GM23338 (cell line): ENCODE results near the gene ERC2. TPM values are rescaled to one million over a fixed set of nuclear protein-coding genes. Genes with fewer than 3 reads are reported as not detected.

ENCODE experiments used
- ATAC-seq: fragments of 200-7000 bp; cut with Tn5 transposase; 3 replicates; pipeline ENCODE4 v1.9.1; 2020
- DNase-seq: peaks from one replicate; pipeline ENCODE4 v3.0.0-alpha.2; 2015; ENCODE audit warnings: low spot score
- H2AFZ ChIP-seq: fragments of 200-600 bp; sonication (generic); 2 replicates; pipeline ENCODE4 v1.8.0; 2016; ENCODE audit warnings: antibody characterized with exemption, mild to moderate bottlenecking, moderate library complexity
- H3F3A ChIP-seq: fragments of 200-600 bp; sonication (generic); replicated peaks from 2 replicates; pipeline ENCODE4 v1.8.0; 2017; ENCODE audit warnings: antibody characterized with exemption, mixed run types, low read depth
- H3K27ac ChIP-seq: fragments of 200-600 bp; sonication (generic); 2 replicates; pipeline ENCODE4 v1.6.1; 2016; ENCODE audit warnings: low read depth
- H3K27me3 ChIP-seq: fragments of 200-600 bp; sonication (generic); 2 replicates; pipeline ENCODE4 v1.8.0; 2016; ENCODE audit warnings: mild to moderate bottlenecking, mixed run types, moderate library complexity; ENCODE audit not compliant: insufficient read depth
- H3K36me3 ChIP-seq: fragments of 200-600 bp; sonication (generic); 2 replicates; pipeline ENCODE4 v1.8.0; 2016; ENCODE audit warnings: mild to moderate bottlenecking; ENCODE audit not compliant: insufficient read depth
- H3K4me1 ChIP-seq: fragments of 200-600 bp; sonication (generic); 2 replicates; pipeline ENCODE4 v1.8.0; 2016; ENCODE audit warnings: mild to moderate bottlenecking, moderate library complexity; ENCODE audit not compliant: insufficient read depth
- H3K4me2 ChIP-seq: fragments of 200-600 bp; sonication (generic); 2 replicates; pipeline ENCODE4 v1.7.1; 2017; ENCODE audit warnings: mixed run types
- H3K4me3 ChIP-seq: fragments of 200-600 bp; sonication (generic); 2 replicates; pipeline ENCODE4 v1.6.1; 2016; ENCODE audit warnings: mixed run types
- H3K79me2 ChIP-seq: fragments of 200-600 bp; sonication (generic); replicated peaks from 2 replicates; pipeline ENCODE4 v1.8.0; 2017; ENCODE audit warnings: mild to moderate bottlenecking; ENCODE audit not compliant: insufficient read depth
- H3K9me2 ChIP-seq: fragments of 200-600 bp; sonication (generic); 2 replicates; pipeline ENCODE4 v1.8.0; 2017; ENCODE audit not compliant: insufficient read depth
- H4K20me1 ChIP-seq: fragments of 200-600 bp; sonication (generic); replicated peaks from 2 replicates; pipeline ENCODE4 v1.8.0; 2017; ENCODE audit warnings: mild to moderate bottlenecking; ENCODE audit not compliant: insufficient read depth
- H3K27ac Mint-ChIP-seq: 2 replicates; pipeline ENCODE4 v1.8.0; 2020; ENCODE audit warnings: inconsistent platforms, mild to moderate bottlenecking, moderate library complexity, mixed read lengths
- H3K27me3 Mint-ChIP-seq: 3 replicates; pipeline ENCODE4 v1.8.0; 2022; ENCODE audit warnings: low read depth, mild to moderate bottlenecking, moderate library complexity, mixed read lengths, inconsistent platforms; ENCODE audit not compliant: insufficient read depth, poor library complexity
- H3K36me3 Mint-ChIP-seq: 3 replicates; pipeline ENCODE4 v1.8.0; 2021; ENCODE audit warnings: low read depth, mild to moderate bottlenecking, inconsistent platforms, moderate library complexity, mixed read lengths
- H3K4me1 Mint-ChIP-seq: 3 replicates; pipeline ENCODE4 v1.8.0; 2020; ENCODE audit warnings: mild to moderate bottlenecking, inconsistent platforms, mixed read lengths
- H3K4me3 Mint-ChIP-seq: 3 replicates; pipeline ENCODE4 v1.8.0; 2021; ENCODE audit warnings: moderate library complexity, mild to moderate bottlenecking, inconsistent platforms, mixed read lengths
- H3K9me3 Mint-ChIP-seq: 3 replicates; pipeline ENCODE4 v1.8.0; 2020; ENCODE audit warnings: moderate library complexity, mild to moderate bottlenecking, inconsistent platforms, mixed read lengths
- EZH2 ChIP-seq: fragments of 200-600 bp; sonication (generic); IDR thresholded peaks from one replicate; pipeline ENCODE4 v1.8.0; 2017; ENCODE audit warnings: antibody characterized with exemption, mild to moderate bottlenecking, low read depth; ENCODE audit not compliant: unreplicated experiment
- EZH2phosphoT487 ChIP-seq: fragments of 200-600 bp; sonication (generic); IDR thresholded peaks from one replicate; pipeline ENCODE4 v1.8.1; 2018; ENCODE audit warnings: antibody characterized with exemption; ENCODE audit not compliant: unreplicated experiment
- JUNB ChIP-seq: IDR thresholded peaks from one replicate; pipeline ENCODE4 v1.6.1; 2016; ENCODE audit warnings: antibody characterized with exemption; ENCODE audit not compliant: unreplicated experiment
- polyA plus RNA-seq: library from polyadenylated mRNA; unstranded; fragments of >200 nt; fragmentation: Nextera tagmentation; extraction: Ambion mirVana; gene quantifications from 2 replicates; pipeline ENCODE4 v1.2.1, GENCODE V29; 2016
- total RNA-seq: library from RNA; depleted of rRNA; stranded (reverse); fragments of >200 nt; shearing (Covaris generic); gene quantifications from 2 replicates; pipeline ENCODE4 v1.2.3, GENCODE V29; 2014
- TF ChIP-seq, protein P1 (sequence below), 2 experiments: fragments of 200-600 bp in 1 of 2; sonication (generic) in 1 of 2; conservative IDR thresholded peaks; 2 replicates each; pipeline versions ENCODE4 v1.5.1 to v1.6.1; 2016 to 2017; ENCODE audit warnings: antibody characterized with exemption in 2 of 2, low read depth in 2 of 2, mild to moderate bottlenecking in 2 of 2, moderate library complexity in 1 of 2

Gene ERC2
- total and polyA plus RNA-seq, 2 experiments from 2014 or later: 11.8 to 13.7 TPM

DNA sequence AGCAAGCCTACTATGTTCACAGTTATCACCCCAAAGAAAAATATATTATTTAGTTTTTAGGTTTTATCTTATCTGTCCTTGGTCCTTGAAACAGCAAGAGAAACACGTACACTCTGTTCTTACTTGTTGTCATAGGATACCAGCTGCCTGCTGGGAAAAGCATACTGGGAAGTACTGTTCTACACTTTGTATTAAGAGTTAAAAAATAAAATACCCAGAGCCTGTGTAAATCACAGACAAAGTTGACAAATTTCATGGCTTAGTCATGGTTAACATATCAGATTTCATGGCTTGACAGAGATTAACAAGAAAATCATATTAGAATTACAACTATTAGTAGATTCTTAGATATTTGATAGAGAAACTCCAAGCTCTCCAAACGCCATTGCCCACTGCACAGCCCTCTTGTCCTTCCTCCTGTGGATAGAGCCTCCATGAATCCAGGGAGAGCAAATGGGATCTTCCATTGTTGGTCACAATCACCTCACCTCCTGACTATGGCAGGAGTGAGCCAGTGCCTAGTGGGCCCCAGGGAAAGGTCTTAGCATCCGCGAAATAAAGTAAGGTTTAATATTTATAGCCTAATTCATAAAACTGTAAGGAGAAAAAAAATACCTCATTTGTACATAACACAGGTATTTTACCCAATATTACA lies 853.1 kb downstream of the ERC2 start:
- peak; percentile 57 for ATAC-seq
- Mint-ChIP-seq H3K27ac (peak overlapping the region; percentile 97), H3K9me3 (no peaks in the 10 kb centered on the region), H3K36me3 (no peaks in the 10 kb centered on the region), H3K4me3 (peak overlapping the region; percentile 27; the same call in 1 of the 3 replicates), H3K27me3 (peaks cover 3% of the 10 kb centered on the region), H3K4me1 (peaks cover 42% of the 10 kb centered on the region)
- no peak for DNase-seq
- Histone ChIP-seq H3K4me2 (peak overlapping the region; percentile 66), H3K36me3 (no peaks in the 10 kb centered on the region), H3K27ac (peak overlapping the region; percentile 56), H3K27me3 (no peaks in the 10 kb centered on the region), H4K20me1 (no peaks in the 10 kb centered on the region), H3K79me2 (no peaks in the 10 kb centered on the region), H3F3A (no peaks in the 10 kb centered on the region), H3K9me2 (peaks cover 13% of the 10 kb centered on the region), H2AFZ (no peak overlapping the region; the same call in 1 of the 2 replicates), H3K4me1 (peaks cover 33% of the 10 kb centered on the region), H3K4me3 (peak overlapping the region; percentile 32; the same call in 1 of the 2 replicates)
- TF ChIP-seq EZH2phosphoT487: no peak
- TF ChIP-seq, protein P1, sequence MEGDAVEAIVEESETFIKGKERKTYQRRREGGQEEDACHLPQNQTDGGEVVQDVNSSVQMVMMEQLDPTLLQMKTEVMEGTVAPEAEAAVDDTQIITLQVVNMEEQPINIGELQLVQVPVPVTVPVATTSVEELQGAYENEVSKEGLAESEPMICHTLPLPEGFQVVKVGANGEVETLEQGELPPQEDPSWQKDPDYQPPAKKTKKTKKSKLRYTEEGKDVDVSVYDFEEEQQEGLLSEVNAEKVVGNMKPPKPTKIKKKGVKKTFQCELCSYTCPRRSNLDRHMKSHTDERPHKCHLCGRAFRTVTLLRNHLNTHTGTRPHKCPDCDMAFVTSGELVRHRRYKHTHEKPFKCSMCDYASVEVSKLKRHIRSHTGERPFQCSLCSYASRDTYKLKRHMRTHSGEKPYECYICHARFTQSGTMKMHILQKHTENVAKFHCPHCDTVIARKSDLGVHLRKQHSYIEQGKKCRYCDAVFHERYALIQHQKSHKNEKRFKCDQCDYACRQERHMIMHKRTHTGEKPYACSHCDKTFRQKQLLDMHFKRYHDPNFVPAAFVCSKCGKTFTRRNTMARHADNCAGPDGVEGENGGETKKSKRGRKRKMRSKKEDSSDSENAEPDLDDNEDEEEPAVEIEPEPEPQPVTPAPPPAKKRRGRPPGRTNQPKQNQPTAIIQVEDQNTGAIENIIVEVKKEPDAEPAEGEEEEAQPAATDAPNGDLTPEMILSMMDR (conservative IDR thresholded peaks at IDR 0.05; ENCODE audit: low read depth in 2 of 2): no peak

DNA sequence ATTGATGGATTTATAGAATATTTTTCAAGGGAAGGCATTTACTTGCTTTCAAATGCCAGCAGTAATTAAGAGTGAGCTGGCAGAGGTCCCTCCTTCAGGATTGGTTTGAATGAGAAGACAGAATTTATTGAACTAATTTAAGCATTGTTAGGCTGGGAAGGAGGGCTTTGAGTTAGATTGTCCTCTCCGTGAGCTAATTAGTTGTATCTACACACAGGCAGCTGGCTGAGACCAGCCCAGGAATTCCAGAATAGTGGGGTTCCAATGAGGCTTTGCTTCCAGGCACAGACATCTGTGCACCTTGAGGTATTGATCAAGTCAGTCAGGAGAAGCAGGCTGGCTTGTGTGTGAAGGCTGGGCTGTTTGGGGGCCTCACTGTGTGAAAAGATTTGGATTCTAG lies 857.1 kb downstream of the ERC2 start:
- H3K9me3 Mint-ChIP-seq: no peaks in the 10 kb centered on the region
- Histone ChIP-seq H3K27me3 (no peaks in the 10 kb centered on the region), H3K4me3 (no peak overlapping the region), H3K79me2 (no peaks in the 10 kb centered on the region), H3K27ac (no peak overlapping the region), H3F3A (no peaks in the 10 kb centered on the region), H2AFZ (no peak overlapping the region), H3K4me2 (no peak overlapping the region), H3K36me3 (no peaks in the 10 kb centered on the region), H3K4me1 (peaks cover 11% of the 10 kb centered on the region), H4K20me1 (no peaks in the 10 kb centered on the region), H3K9me2 (peaks cover 3% of the 10 kb centered on the region; the same call in 1 of the 2 replicates)
- peaks cover 26% of the 10 kb centered on the region for H3K4me1 Mint-ChIP-seq
- DNase-seq (no peak), ATAC-seq (no peak)
- no peak for TF ChIP-seq EZH2
- TF ChIP-seq, protein P1 (conservative IDR thresholded peaks at IDR 0.05; ENCODE audit: low read depth in 2 of 2): no peak
- H3K27me3 Mint-ChIP-seq: peaks cover 3% of the 10 kb centered on the region
- H3K4me3 Mint-ChIP-seq: no peak overlapping the region
- H3K27ac Mint-ChIP-seq: no peak overlapping the region
- H3K36me3 Mint-ChIP-seq: no peaks in the 10 kb centered on the region

DNA sequence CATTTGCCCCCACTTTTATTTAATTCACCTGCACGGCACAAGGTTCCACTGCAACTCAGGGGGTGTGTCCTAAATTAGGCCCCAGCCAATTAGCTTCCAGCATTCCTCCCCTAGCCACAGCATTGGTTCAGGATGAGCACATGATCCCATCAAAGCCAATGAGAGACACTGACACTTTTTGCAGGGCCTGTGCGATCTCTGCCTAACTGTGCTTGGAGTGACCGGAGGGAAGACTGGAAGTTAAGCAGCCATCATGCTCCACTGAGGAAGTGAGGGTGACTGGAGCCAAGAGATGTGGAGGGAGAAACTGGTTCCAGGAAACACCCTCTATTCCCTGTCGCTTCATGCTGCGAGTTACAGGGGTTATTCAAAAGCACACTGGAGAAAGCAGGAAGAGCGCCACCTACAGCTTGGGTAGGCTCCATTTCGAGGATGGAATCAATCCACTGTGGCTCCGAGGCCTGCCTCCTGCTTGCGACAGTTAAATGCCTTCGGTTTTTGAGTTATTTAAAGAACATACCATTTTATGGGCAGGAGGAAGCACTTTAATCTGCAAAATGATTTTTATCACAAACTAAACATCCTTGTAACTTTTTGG lies 858.9 kb downstream of the ERC2 start:
- Mint-ChIP-seq H3K36me3 (no peaks in the 10 kb centered on the region), H3K4me1 (peaks cover 15% of the 10 kb centered on the region), H3K4me3 (no peak overlapping the region), H3K9me3 (no peaks in the 10 kb centered on the region), H3K27ac (no peak overlapping the region), H3K27me3 (peaks cover 3% of the 10 kb centered on the region)
- no peak overlapping the region for H3K27ac ChIP-seq
- no peak overlapping the region for H3K4me3 ChIP-seq
- H3K4me2 ChIP-seq: no peak overlapping the region
- H3K79me2 ChIP-seq: no peaks in the 10 kb centered on the region
- no peaks in the 10 kb centered on the region for H3K27me3 ChIP-seq
- no peaks in the 10 kb centered on the region for H4K20me1 ChIP-seq
- no peaks in the 10 kb centered on the region for H3F3A ChIP-seq
- H3K9me2 ChIP-seq: peaks cover 8% of the 10 kb centered on the region; the same call in 1 of the 2 replicates
- peak; percentile 90 for ATAC-seq
- H3K4me1 ChIP-seq: peaks cover 6% of the 10 kb centered on the region; the same call in 1 of the 2 replicates
- DNase-seq: peak; percentile 79
- no peaks in the 10 kb centered on the region for H3K36me3 ChIP-seq
- H2AFZ ChIP-seq: no peak overlapping the region
- no peak for TF ChIP-seq JUNB
